Measurements from ENCODE around the gene ZNF148. TPM values are rescaled to one million over a fixed set of nuclear protein-coding genes. Genes with fewer than 3 reads are reported as not detected.

Gene ZNF148
- total RNA-seq, 1 experiment from 2014 or later, result 47.8 TPM

DNA sequence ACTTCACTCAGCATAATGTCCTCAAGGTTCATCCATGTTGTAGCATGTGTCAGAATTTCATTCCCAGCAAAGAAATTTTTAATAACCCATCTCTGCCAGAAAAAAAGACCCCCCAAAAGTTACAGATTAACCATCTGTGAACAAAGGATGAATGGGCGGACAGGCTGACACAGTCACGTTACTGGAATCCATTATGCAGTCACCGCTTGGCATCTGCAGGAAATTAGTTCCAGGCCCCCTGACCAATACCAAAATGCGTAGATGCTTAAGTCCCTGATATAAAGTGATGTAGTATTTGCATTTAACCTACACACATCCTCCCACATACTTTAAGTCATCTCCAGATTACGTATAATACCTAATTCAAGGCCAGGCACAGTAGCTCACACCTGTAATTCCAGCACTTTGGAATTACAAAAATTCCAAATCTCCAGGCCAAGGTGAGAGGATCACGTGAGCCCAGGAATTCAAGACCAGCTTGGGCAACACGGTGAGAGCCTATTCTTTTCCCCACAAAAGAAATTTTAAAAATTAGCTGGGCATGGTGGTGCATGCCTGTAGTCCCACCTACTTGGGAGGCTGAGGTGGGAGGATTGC, 161.1 kb downstream of the ZNF148 start:
- Histone ChIP-seq H3K4me3 (ENCODE audit: low read depth, low read length, poor library complexity, severe bottlenecking) (no peak overlapping the region), H3K4me1 (ENCODE audit: insufficient read depth, low read length, poor library complexity, severe bottlenecking) (peaks cover 18% of the 10 kb centered on the region), H3K27me3 (replicated peaks; ENCODE audit: insufficient read depth, low read depth, low read length, poor library complexity) (no peaks in the 10 kb centered on the region), H3K36me3 (ENCODE audit: insufficient read depth, low read length, poor library complexity, severe bottlenecking) (no peaks in the 10 kb centered on the region), H3K9me3 (ENCODE audit: low read depth, low read length, poor library complexity, severe bottlenecking) (no peaks in the 10 kb centered on the region), H3K27ac (ENCODE audit: low read depth, low read length, poor library complexity, severe bottlenecking) (no peak overlapping the region)
- BruUV-seq (replicated peaks), result no TSS peak
- TF ChIP-seq, protein P1, sequence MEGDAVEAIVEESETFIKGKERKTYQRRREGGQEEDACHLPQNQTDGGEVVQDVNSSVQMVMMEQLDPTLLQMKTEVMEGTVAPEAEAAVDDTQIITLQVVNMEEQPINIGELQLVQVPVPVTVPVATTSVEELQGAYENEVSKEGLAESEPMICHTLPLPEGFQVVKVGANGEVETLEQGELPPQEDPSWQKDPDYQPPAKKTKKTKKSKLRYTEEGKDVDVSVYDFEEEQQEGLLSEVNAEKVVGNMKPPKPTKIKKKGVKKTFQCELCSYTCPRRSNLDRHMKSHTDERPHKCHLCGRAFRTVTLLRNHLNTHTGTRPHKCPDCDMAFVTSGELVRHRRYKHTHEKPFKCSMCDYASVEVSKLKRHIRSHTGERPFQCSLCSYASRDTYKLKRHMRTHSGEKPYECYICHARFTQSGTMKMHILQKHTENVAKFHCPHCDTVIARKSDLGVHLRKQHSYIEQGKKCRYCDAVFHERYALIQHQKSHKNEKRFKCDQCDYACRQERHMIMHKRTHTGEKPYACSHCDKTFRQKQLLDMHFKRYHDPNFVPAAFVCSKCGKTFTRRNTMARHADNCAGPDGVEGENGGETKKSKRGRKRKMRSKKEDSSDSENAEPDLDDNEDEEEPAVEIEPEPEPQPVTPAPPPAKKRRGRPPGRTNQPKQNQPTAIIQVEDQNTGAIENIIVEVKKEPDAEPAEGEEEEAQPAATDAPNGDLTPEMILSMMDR (conservative IDR thresholded peaks at IDR 0.05; ENCODE audit: low read depth, low read length), result no peak
- TF ChIP-seq EZH2 (IDR thresholded peaks at IDR 0.05; ENCODE audit: borderline replicate concordance, low read depth, low read length, poor library complexity, severe bottlenecking), result no peak
- intact Hi-C loops (cut with micrococcal nuclease; ENCODE audit: unreplicated experiment), result no loop called here
- DNase-seq (ENCODE audit: low spot score), result no peak
- POLR2A ChIA-PET (ENCODE audit: low non-redundant PET), result no interaction called here
- CTCF ChIA-PET, result no interaction called here

DNA sequence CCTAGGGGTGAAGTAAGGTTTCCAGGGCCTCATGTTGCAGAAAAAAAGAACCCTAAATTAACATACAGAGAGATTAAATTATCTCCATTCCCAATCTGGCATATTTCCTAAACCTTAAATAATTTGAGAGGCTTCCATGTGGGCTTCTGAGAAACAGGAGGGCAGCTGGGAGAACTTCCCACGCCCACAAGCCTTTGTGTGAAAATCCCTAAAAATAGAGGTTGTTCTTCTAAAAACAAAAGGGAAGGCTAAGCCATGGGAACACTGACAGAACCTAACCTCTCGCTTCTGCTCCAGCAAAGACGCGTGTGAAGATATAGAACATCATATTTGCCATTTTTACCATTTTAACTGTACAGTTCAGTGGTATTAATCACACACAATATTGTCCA, 161.8 kb downstream of the ZNF148 start:
- POLR2A ChIA-PET (ENCODE audit: low non-redundant PET), result no interaction called here
- intact Hi-C loops (cut with micrococcal nuclease; ENCODE audit: unreplicated experiment), result no loop called here
- DNase-seq (ENCODE audit: low spot score), result no peak
- Histone ChIP-seq H3K36me3 (ENCODE audit: insufficient read depth, low read length, poor library complexity, severe bottlenecking) (no peaks in the 10 kb centered on the region), H3K27me3 (replicated peaks; ENCODE audit: insufficient read depth, low read depth, low read length, poor library complexity) (no peaks in the 10 kb centered on the region), H3K9me3 (ENCODE audit: low read depth, low read length, poor library complexity, severe bottlenecking) (no peaks in the 10 kb centered on the region), H3K4me1 (ENCODE audit: insufficient read depth, low read length, poor library complexity, severe bottlenecking) (peaks cover 18% of the 10 kb centered on the region), H3K4me3 (ENCODE audit: low read depth, low read length, poor library complexity, severe bottlenecking) (no peak overlapping the region), H3K27ac (ENCODE audit: low read depth, low read length, poor library complexity, severe bottlenecking) (no peak overlapping the region)
- BruUV-seq (replicated peaks), result no TSS peak
- CTCF ChIA-PET, result no interaction called here
- TF ChIP-seq, protein P1 (conservative IDR thresholded peaks at IDR 0.05; ENCODE audit: low read depth, low read length), result no peak
- no peak for TF ChIP-seq EZH2 (IDR thresholded peaks at IDR 0.05; ENCODE audit: borderline replicate concordance, low read depth, low read length, poor library complexity, severe bottlenecking)

- DNase-seq (ENCODE audit: low spot score), result no peak
- Histone ChIP-seq H3K9me3 (ENCODE audit: low read depth, low read length, poor library complexity, severe bottlenecking) (no peaks in the 10 kb centered on the region), H3K27me3 (replicated peaks; ENCODE audit: insufficient read depth, low read depth, low read length, poor library complexity) (no peaks in the 10 kb centered on the region), H3K4me3 (ENCODE audit: low read depth, low read length, poor library complexity, severe bottlenecking) (peak within 1 kb of the TSS; percentile 49), H3K4me1 (ENCODE audit: insufficient read depth, low read length, poor library complexity, severe bottlenecking) (peaks cover 18% of the 10 kb centered on the region), H3K36me3 (ENCODE audit: insufficient read depth, low read length, poor library complexity, severe bottlenecking) (no peaks in the 10 kb centered on the region), H3K27ac (ENCODE audit: low read depth, low read length, poor library complexity, severe bottlenecking) (no peak within 1 kb of the TSS)
- TF ChIP-seq, protein P1 (conservative IDR thresholded peaks at IDR 0.05; ENCODE audit: low read depth, low read length), result no peak
- TF ChIP-seq EZH2 (IDR thresholded peaks at IDR 0.05; ENCODE audit: borderline replicate concordance, low read depth, low read length, poor library complexity, severe bottlenecking), result no peak
- intact Hi-C loops (cut with micrococcal nuclease; ENCODE audit: unreplicated experiment), result no loop called here
- no TSS peak for BruUV-seq (replicated peaks)
- ChIA-PET POLR2A (ENCODE audit: low non-redundant PET) (no interaction called here), CTCF (interaction anchor here (0.6 kb wide), 1 partner anchor 10 kb away, joined by 4 read pairs; no protein-coding TSS in a partner anchor)
Observed at GRCh38 chr3:125212509-125213363, 162.4 kb downstream of the ZNF148 start, which contains the start of gene SLC12A8. SLC12A8 (minus strand) TSS chr3:125212748; CDS start chr3:125211349, 1,399 bp downstream.
